Adrenal gland (tissue), 5 donors: ENCODE data around the gene UCN3.

Experiments
- CTCF ChIP-seq, 6 experiments: fragments of 450-650 bp in 4 of 6; fragments of 200-600 bp in 2 of 6; sonication (generic) in 1 of 6; IDR thresholded peaks; 1 replicate in 5 of 6; 2 replicates in 1 of 6; pipeline versions ENCODE4 v1.5.1 to v1.8.0; 2016 to 2021; ENCODE audit warnings: antibody characterized with exemption in 6 of 6, mild to moderate bottlenecking in 2 of 6, moderate library complexity in 1 of 6
- POLR2A ChIP-seq, 2 donors: fragments of 450-650 bp; IDR thresholded peaks; one replicate each; pipeline ENCODE4 v1.6.1; 2017; ENCODE audit warnings: antibody characterized with exemption in 2 of 2, mild to moderate bottlenecking in 2 of 2, moderate library complexity in 1 of 2
- donor health status: DM: no; HTN: no; CAD: no.

- TF ChIP-seq CTCF (IDR thresholded peaks at IDR 0.05) (no peak), POLR2A (IDR thresholded peaks at IDR 0.05) (no peak)
These were observed 41.3 kb upstream of the UCN3 start for GRCh38 chr10:5323446-5323845.
